Measurements from ENCODE around the gene ARMH3.

ARMH3 gene

DNA sequence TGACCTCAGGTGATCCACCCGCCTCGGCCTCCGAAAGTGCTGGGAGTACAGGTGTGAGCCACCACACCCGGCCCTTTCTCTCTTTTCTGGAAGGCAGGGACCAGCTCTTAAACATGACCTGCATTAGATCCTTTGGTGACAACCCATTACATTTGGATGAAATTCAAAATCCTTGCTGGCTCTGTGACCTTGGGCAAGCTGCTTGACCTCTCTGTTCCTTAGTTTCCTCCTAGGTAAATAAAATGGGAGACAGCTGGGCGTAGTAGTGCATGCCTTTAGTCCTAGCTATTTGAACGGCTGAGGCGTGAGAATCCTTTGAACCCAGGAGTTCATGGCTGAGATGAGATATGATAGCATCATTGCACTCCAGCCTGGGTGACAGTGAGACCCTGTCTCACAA lies 40.5 kb upstream of the ARMH3 start:
- Histone ChIP-seq H4K20me1 (ENCODE audit: control insufficient read depth, insufficient read depth, low read depth, low read length) (no peaks in the 10 kb centered on the region), H3F3A (ENCODE audit: control insufficient read depth, insufficient read depth) (no peaks in the 10 kb centered on the region), H3K27ac (ENCODE audit: low read depth, low read length) (no peak overlapping the region), H3K4me2 (ENCODE audit: low read length) (no peak overlapping the region), H3K9me3 (ENCODE audit: control insufficient read depth, insufficient read depth, low read length) (no peaks in the 10 kb centered on the region), H3K4me3 (ENCODE audit: low read length) (no peak overlapping the region), H3K36me3 (ENCODE audit: control insufficient read depth, low read length) (no peaks in the 10 kb centered on the region), H3K27me3 (ENCODE audit: control insufficient read depth, low read length) (no peaks in the 10 kb centered on the region), H3K4me1 (ENCODE audit: control insufficient read depth, low read length) (no peaks in the 10 kb centered on the region), H3K79me2 (ENCODE audit: control insufficient read depth, low read length) (no peaks in the 10 kb centered on the region), H3K9me2 (replicated peaks; ENCODE audit: control insufficient read depth, low read length) (no peaks in the 10 kb centered on the region)
- TF ChIP-seq EZH2phosphoT487 (IDR thresholded peaks at IDR 0.05; ENCODE audit: borderline replicate concordance, low read length) (no peak), CTCF (IDR thresholded peaks at IDR 0.05; ENCODE audit: low read depth, low read length, poor library complexity, severe bottlenecking) (no peak)

DNA sequence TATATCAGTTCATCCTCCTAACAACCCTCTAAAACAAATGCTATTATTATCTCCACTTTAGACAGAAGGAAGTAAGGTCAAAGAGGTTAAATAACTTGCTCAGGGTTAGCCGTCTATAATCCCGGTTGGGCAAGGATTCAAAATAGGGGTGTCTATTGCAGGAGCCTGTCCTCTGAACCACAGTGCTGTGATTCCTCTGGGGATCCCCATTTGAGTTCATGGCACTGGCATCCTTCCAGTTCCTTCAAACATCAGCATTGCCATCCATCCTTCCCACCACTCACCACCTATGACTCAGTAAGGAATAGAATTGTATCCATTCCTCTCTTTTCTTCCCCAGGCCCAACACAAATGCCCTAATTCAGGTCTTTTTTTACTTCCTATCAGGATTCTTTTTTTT lies 34.8 kb upstream of the ARMH3 start:
- H3K9me2 ChIP-seq (replicated peaks; ENCODE audit: control insufficient read depth, low read length), result no peaks in the 10 kb centered on the region
- no peaks in the 10 kb centered on the region for H4K20me1 ChIP-seq (ENCODE audit: control insufficient read depth, insufficient read depth, low read depth, low read length)
- no peak overlapping the region for H3K4me3 ChIP-seq (ENCODE audit: low read length)
- H3K36me3 ChIP-seq (ENCODE audit: control insufficient read depth, low read length), result no peaks in the 10 kb centered on the region
- H3K27me3 ChIP-seq (ENCODE audit: control insufficient read depth, low read length), result no peaks in the 10 kb centered on the region
- no peaks in the 10 kb centered on the region for H3F3A ChIP-seq (ENCODE audit: control insufficient read depth, insufficient read depth)
- H3K27ac ChIP-seq (ENCODE audit: low read depth, low read length), result no peak overlapping the region
- no peak for TF ChIP-seq EZH2phosphoT487 (IDR thresholded peaks at IDR 0.05; ENCODE audit: borderline replicate concordance, low read length)
- no peak for TF ChIP-seq CTCF (IDR thresholded peaks at IDR 0.05; ENCODE audit: low read depth, low read length, poor library complexity, severe bottlenecking)
- H3K9me3 ChIP-seq (ENCODE audit: control insufficient read depth, insufficient read depth, low read length), result no peaks in the 10 kb centered on the region
- no peaks in the 10 kb centered on the region for H3K79me2 ChIP-seq (ENCODE audit: control insufficient read depth, low read length)
- H3K4me1 ChIP-seq (ENCODE audit: control insufficient read depth, low read length), result no peaks in the 10 kb centered on the region
- H3K4me2 ChIP-seq (ENCODE audit: low read length), result no peak overlapping the region

DNA sequence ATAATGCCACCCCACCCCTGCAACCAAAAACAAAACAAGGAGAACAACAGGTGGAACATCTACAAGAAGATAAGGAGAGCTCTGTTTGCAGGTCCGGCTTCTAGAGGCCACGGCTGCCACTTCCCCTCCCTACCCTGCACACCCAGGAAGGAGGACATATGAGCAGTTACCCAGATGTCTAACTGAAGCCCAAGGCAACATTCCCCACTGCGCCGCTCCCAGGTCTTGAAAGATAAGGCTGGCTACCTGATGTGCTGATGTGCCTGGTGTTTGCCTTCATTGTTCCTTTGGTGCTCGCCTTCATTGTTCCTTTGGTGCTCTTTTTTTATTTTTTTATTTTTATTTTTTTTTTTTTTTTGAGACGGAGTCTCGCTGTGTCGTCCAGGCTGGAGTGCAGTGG lies 30.2 kb upstream of the ARMH3 start:
- no peak overlapping the region for H3K4me2 ChIP-seq (ENCODE audit: low read length)
- no peak for TF ChIP-seq EZH2phosphoT487 (IDR thresholded peaks at IDR 0.05; ENCODE audit: borderline replicate concordance, low read length)
- H3K9me2 ChIP-seq (replicated peaks; ENCODE audit: control insufficient read depth, low read length), result no peaks in the 10 kb centered on the region
- H3K9me3 ChIP-seq (ENCODE audit: control insufficient read depth, insufficient read depth, low read length), result no peaks in the 10 kb centered on the region
- H3F3A ChIP-seq (ENCODE audit: control insufficient read depth, insufficient read depth), result no peaks in the 10 kb centered on the region
- H3K79me2 ChIP-seq (ENCODE audit: control insufficient read depth, low read length), result no peaks in the 10 kb centered on the region
- H4K20me1 ChIP-seq (ENCODE audit: control insufficient read depth, insufficient read depth, low read depth, low read length), result no peaks in the 10 kb centered on the region
- no peak overlapping the region for H3K4me3 ChIP-seq (ENCODE audit: low read length)
- peaks cover under 1% of the 10 kb centered on the region; the same call in 1 of the 2 replicates for H3K27me3 ChIP-seq (ENCODE audit: control insufficient read depth, low read length)
- H3K36me3 ChIP-seq (ENCODE audit: control insufficient read depth, low read length), result no peaks in the 10 kb centered on the region
- no peaks in the 10 kb centered on the region for H3K4me1 ChIP-seq (ENCODE audit: control insufficient read depth, low read length)
- no peak overlapping the region for H3K27ac ChIP-seq (ENCODE audit: low read depth, low read length)

GRCh38 chr10:102085336-102085735 lies 29.4 kb upstream of the ARMH3 start:
- TF ChIP-seq CTCF (IDR thresholded peaks at IDR 0.05; ENCODE audit: low read depth, low read length, poor library complexity, severe bottlenecking) (no peak), EZH2phosphoT487 (IDR thresholded peaks at IDR 0.05; ENCODE audit: borderline replicate concordance, low read length) (no peak)
- H3K9me3 ChIP-seq (ENCODE audit: control insufficient read depth, insufficient read depth, low read length), result no peaks in the 10 kb centered on the region

More at GRCh38 chr10:102085336-102085735, 29.4 kb upstream of the ARMH3 start:
- peaks cover 7% of the 10 kb centered on the region for H3K27me3 ChIP-seq (ENCODE audit: control insufficient read depth, low read length)
- no peaks in the 10 kb centered on the region for H4K20me1 ChIP-seq (ENCODE audit: control insufficient read depth, insufficient read depth, low read depth, low read length)
- no peak overlapping the region for H3K27ac ChIP-seq (ENCODE audit: low read depth, low read length)
- H3K4me1 ChIP-seq (ENCODE audit: control insufficient read depth, low read length), result no peaks in the 10 kb centered on the region
- H3K4me2 ChIP-seq (ENCODE audit: low read length), result no peak overlapping the region
- H3K9me2 ChIP-seq (replicated peaks; ENCODE audit: control insufficient read depth, low read length), result no peaks in the 10 kb centered on the region
- no peaks in the 10 kb centered on the region for H3K36me3 ChIP-seq (ENCODE audit: control insufficient read depth, low read length)
- H3K4me3 ChIP-seq (ENCODE audit: low read length), result no peak overlapping the region
- no peaks in the 10 kb centered on the region for H3F3A ChIP-seq (ENCODE audit: control insufficient read depth, insufficient read depth)
- no peaks in the 10 kb centered on the region for H3K79me2 ChIP-seq (ENCODE audit: control insufficient read depth, low read length)

All from DOHH2 (cell line).